Measurements from ENCODE around the gene MINDY4. TPM values are rescaled to one million over a fixed set of nuclear protein-coding genes. Genes with fewer than 3 reads are reported as not detected.

Gene MINDY4
- total and polyA plus RNA-seq, 10 of the 15 experiments (the other 5 are each of a cell fraction or from before 2014, with no cell fraction given) = 0.10 to 0.90 (median 0.40) TPM

- Histone ChIP-seq H3K9me3 (replicated peaks; ENCODE audit: control insufficient read depth, insufficient read depth, low read length) (no peaks in the 10 kb centered on the region), H3K4me3 (no peak overlapping the region), H3K27ac (ENCODE audit: control insufficient read depth, insufficient read depth) (no peak overlapping the region), H4K20me1 (ENCODE audit: control insufficient read depth, insufficient read depth) (no peaks in the 10 kb centered on the region), H3K9ac (ENCODE audit: control insufficient read depth, insufficient read depth, low read length) (no peak overlapping the region), H3K27me3 (replicated peaks in 1 of 2; ENCODE audit: control insufficient read depth in 2 of 2, insufficient read depth in 2 of 2, low read length in 1 of 2) (no peaks in the 10 kb centered on the region), H2AFZ (ENCODE audit: control insufficient read depth, low read depth, low read length) (no peak overlapping the region), H3K36me3 (ENCODE audit: control insufficient read depth in 2 of 2, insufficient read depth in 2 of 2, low read length in 1 of 2) (no peaks in the 10 kb centered on the region), H3K79me2 (ENCODE audit: control insufficient read depth, insufficient read depth, low read length) (no peaks in the 10 kb centered on the region), H3K4me2 (ENCODE audit: control insufficient read depth, insufficient read depth) (no peak overlapping the region), H3K4me1 (ENCODE audit: control insufficient read depth, insufficient read depth, low read length) (no peaks in the 10 kb centered on the region)
- ATAC-seq (no peak), DNase-seq (ENCODE audit: low read depth, low spot score) (no peak), FAIRE-seq (no peak)
- 28% methylated on average over 4 of the region's 4 CpGs for WGBS (ENCODE audit: insufficient coverage, insufficient replicate concordance, low lambda C conversion rate, missing lambda C conversion rate)
- ChIA-PET POLR2A (no interaction called here), RAD21 (ENCODE audit: unreplicated experiment) (no interaction called here), CTCF (no interaction called here), SMC1A (ENCODE audit: uncharacterized antibody, unreplicated experiment) (no interaction called here)
- intact Hi-C loops (cut with micrococcal nuclease; ENCODE audit: unreplicated experiment) = no loop called here
- TF ChIP-seq, protein P1, sequence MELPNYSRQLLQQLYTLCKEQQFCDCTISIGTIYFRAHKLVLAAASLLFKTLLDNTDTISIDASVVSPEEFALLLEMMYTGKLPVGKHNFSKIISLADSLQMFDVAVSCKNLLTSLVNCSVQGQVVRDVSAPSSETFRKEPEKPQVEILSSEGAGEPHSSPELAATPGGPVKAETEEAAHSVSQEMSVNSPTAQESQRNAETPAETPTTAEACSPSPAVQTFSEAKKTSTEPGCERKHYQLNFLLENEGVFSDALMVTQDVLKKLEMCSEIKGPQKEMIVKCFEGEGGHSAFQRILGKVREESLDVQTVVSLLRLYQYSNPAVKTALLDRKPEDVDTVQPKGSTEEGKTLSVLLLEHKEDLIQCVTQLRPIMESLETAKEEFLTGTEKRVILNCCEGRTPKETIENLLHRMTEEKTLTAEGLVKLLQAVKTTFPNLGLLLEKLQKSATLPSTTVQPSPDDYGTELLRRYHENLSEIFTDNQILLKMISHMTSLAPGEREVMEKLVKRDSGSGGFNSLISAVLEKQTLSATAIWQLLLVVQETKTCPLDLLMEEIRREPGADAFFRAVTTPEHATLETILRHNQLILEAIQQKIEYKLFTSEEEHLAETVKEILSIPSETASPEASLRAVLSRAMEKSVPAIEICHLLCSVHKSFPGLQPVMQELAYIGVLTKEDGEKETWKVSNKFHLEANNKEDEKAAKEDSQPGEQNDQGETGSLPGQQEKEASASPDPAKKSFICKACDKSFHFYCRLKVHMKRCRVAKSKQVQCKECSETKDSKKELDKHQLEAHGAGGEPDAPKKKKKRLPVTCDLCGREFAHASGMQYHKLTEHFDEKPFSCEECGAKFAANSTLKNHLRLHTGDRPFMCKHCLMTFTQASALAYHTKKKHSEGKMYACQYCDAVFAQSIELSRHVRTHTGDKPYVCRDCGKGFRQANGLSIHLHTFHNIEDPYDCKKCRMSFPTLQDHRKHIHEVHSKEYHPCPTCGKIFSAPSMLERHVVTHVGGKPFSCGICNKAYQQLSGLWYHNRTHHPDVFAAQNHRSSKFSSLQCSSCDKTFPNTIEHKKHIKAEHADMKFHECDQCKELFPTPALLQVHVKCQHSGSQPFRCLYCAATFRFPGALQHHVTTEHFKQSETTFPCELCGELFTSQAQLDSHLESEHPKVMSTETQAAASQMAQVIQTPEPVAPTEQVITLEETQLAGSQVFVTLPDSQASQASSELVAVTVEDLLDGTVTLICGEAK (IDR thresholded peaks at IDR 0.05; ENCODE audit: borderline replicate concordance) = no peak
- no peak for TF ChIP-seq LARP7 (IDR thresholded peaks at IDR 0.05)
- TF ChIP-seq HDGF (IDR thresholded peaks at IDR 0.05) = no peak
- TF ChIP-seq MXI1 (IDR thresholded peaks at IDR 0.05; ENCODE audit: low read depth, low read length) = no peak
- TF ChIP-seq EZH2 (IDR thresholded peaks at IDR 0.05; ENCODE audit: borderline replicate concordance, control insufficient read depth, low read depth, low read length) = no peak
- no peak for TF ChIP-seq RELB (IDR thresholded peaks at IDR 0.05; ENCODE audit: low read depth)
- no peak for TF ChIP-seq ATF7 (IDR thresholded peaks at IDR 0.05; ENCODE audit: low read depth)
- TF ChIP-seq SKIL (IDR thresholded peaks at IDR 0.05; ENCODE audit: low read depth, poor library complexity, severe bottlenecking) = no peak
- TF ChIP-seq WRNIP1 (IDR thresholded peaks at IDR 0.05; ENCODE audit: borderline replicate concordance, low read depth, low read length) = no peak
- TF ChIP-seq ZZZ3 (IDR thresholded peaks at IDR 0.05; ENCODE audit: control insufficient read depth, insufficient read length, low read depth) = no peak
- TF ChIP-seq, protein P2, sequence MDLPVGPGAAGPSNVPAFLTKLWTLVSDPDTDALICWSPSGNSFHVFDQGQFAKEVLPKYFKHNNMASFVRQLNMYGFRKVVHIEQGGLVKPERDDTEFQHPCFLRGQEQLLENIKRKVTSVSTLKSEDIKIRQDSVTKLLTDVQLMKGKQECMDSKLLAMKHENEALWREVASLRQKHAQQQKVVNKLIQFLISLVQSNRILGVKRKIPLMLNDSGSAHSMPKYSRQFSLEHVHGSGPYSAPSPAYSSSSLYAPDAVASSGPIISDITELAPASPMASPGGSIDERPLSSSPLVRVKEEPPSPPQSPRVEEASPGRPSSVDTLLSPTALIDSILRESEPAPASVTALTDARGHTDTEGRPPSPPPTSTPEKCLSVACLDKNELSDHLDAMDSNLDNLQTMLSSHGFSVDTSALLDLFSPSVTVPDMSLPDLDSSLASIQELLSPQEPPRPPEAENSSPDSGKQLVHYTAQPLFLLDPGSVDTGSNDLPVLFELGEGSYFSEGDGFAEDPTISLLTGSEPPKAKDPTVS (IDR thresholded peaks at IDR 0.05; ENCODE audit: low read depth, low read length) = no peak
- no peak for TF ChIP-seq GABPA (IDR thresholded peaks at IDR 0.05; ENCODE audit: low read depth)
- no peak for TF ChIP-seq RAD21 (IDR thresholded peaks at IDR 0.05; ENCODE audit: insufficient read depth, low read depth, low read length)
- TF ChIP-seq MTA3 (IDR thresholded peaks at IDR 0.05; ENCODE audit: borderline replicate concordance, low read length) = no peak
- in situ Hi-C loops (cut with MboI) = no loop called here
- no TSS peak for BruUV-seq (replicated peaks)
Measured at GRCh38 chr7:30852308-30852684, 81.1 kb downstream of the MINDY4 start.
